HEK293 (cell line): ENCODE data around the gene LYPD5.

Experiments used
- FEZF1 ChIP-seq: fragments of 450-650 bp; formaldehyde crosslinking; IDR thresholded peaks from 2 replicates; pipeline ENCODE4 v1.5.1; 2016; ENCODE audit warnings: missing biosample characterization, missing genetic modification characterization
- HOXA7 ChIP-seq: sonication (generic); formaldehyde crosslinking; IDR thresholded peaks from 2 replicates; pipeline ENCODE4 v1.8.1; 2022; ENCODE audit warnings: missing genetic modification reagents, borderline replicate concordance
- HOXC10 ChIP-seq: sonication (generic); formaldehyde crosslinking; IDR thresholded peaks from 2 replicates; pipeline ENCODE4 v1.8.1; 2023; ENCODE audit warnings: mild to moderate bottlenecking, missing genetic modification reagents
- KLF1 ChIP-seq: fragments of 450-650 bp; formaldehyde crosslinking; IDR thresholded peaks from 2 replicates; pipeline ENCODE4 v1.5.1; 2016; ENCODE audit warnings: missing biosample characterization, missing genetic modification characterization
- KLF7 ChIP-seq: fragments of 450-650 bp; formaldehyde crosslinking; IDR thresholded peaks from 2 replicates; pipeline ENCODE4 v1.5.1; 2016; ENCODE audit warnings: missing biosample characterization, missing genetic modification characterization, borderline replicate concordance
- KLF9 ChIP-seq: fragments of 450-650 bp; formaldehyde crosslinking; IDR thresholded peaks from 2 replicates; pipeline ENCODE4 v1.5.1; 2016; ENCODE audit warnings: missing biosample characterization, missing genetic modification characterization, low read depth
- TCF7L2 ChIP-seq: IDR thresholded peaks from 2 replicates; pipeline ENCODE4 v1.6.1; 2011; ENCODE audit warnings: low read depth, mild to moderate bottlenecking, inconsistent platforms, low read length, moderate library complexity, borderline replicate concordance
- WT1 ChIP-seq: fragments of 450-650 bp; formaldehyde crosslinking; IDR thresholded peaks from 2 replicates; pipeline ENCODE4 v1.5.1; 2016; ENCODE audit warnings: missing biosample characterization, missing genetic modification characterization
- ZBTB20 ChIP-seq: fragments of 450-650 bp; formaldehyde crosslinking; IDR thresholded peaks from 2 replicates; pipeline ENCODE4 v1.5.1; 2016; ENCODE audit warnings: missing biosample characterization, missing genetic modification characterization
- ZFHX2 ChIP-seq: fragments of 450-650 bp; formaldehyde crosslinking; conservative IDR thresholded peaks from 2 replicates; pipeline ENCODE4 v1.5.1; 2016; ENCODE audit warnings: missing biosample characterization, missing genetic modification characterization
- ZFP3 ChIP-seq: fragments of 450-650 bp; formaldehyde crosslinking; IDR thresholded peaks from 2 replicates; pipeline ENCODE4 v1.5.1; 2016; ENCODE audit warnings: low read depth, missing biosample characterization, missing genetic modification characterization
- ZIC2 ChIP-seq: fragments of 450-650 bp; formaldehyde crosslinking; IDR thresholded peaks from 2 replicates; pipeline ENCODE4 v1.5.1; 2016; ENCODE audit warnings: missing biosample characterization, missing genetic modification characterization
- ZNF10 ChIP-seq: fragments of 450-650 bp; formaldehyde crosslinking; IDR thresholded peaks from 2 replicates; pipeline ENCODE4 v1.5.1; 2017; ENCODE audit warnings: missing biosample characterization, missing genetic modification characterization
- ZNF292 ChIP-seq: fragments of 450-650 bp; formaldehyde crosslinking; IDR thresholded peaks from 2 replicates; pipeline ENCODE4 v1.5.1; 2016; ENCODE audit warnings: low read depth, missing biosample characterization, missing genetic modification characterization, borderline replicate concordance
- ZNF341 ChIP-seq: fragments of 450-650 bp; formaldehyde crosslinking; IDR thresholded peaks from 2 replicates; pipeline ENCODE4; 2016; ENCODE audit warnings: low read depth, missing biosample characterization, missing genetic modification characterization
- ZNF350 ChIP-seq: fragments of 450-650 bp; formaldehyde crosslinking; IDR thresholded peaks from 2 replicates; pipeline ENCODE4 v1.5.0; 2017; ENCODE audit warnings: missing biosample characterization, mild to moderate bottlenecking, missing genetic modification characterization
- ZNF391 ChIP-seq: fragments of 450-650 bp; formaldehyde crosslinking; IDR thresholded peaks from 2 replicates; pipeline ENCODE4 v1.5.1; 2016; ENCODE audit warnings: low read depth, missing biosample characterization, missing genetic modification characterization, borderline replicate concordance
- ZNF473 ChIP-seq: fragments of 450-650 bp; formaldehyde crosslinking; IDR thresholded peaks from 2 replicates; pipeline ENCODE4 v1.5.1; 2017; ENCODE audit warnings: missing biosample characterization, missing genetic modification characterization
- ZNF549 ChIP-seq: fragments of 450-650 bp; IDR thresholded peaks from 2 replicates; pipeline ENCODE4 v1.5.1; 2018; ENCODE audit warnings: missing biosample characterization, missing genetic modification characterization, mild to moderate bottlenecking, inconsistent platforms, moderate library complexity
- ZNF561 ChIP-seq: fragments of 450-650 bp; IDR thresholded peaks from 2 replicates; pipeline ENCODE4 v1.5.1; 2018; ENCODE audit warnings: missing biosample characterization, missing genetic modification characterization, borderline replicate concordance
- ZNF571 ChIP-seq: fragments of 450-650 bp; formaldehyde crosslinking; IDR thresholded peaks from 2 replicates; pipeline ENCODE4 v1.5.0; 2017; ENCODE audit warnings: missing biosample characterization, missing genetic modification characterization
- ZNF701 ChIP-seq: fragments of 450-650 bp; formaldehyde crosslinking; IDR thresholded peaks from 2 replicates; pipeline ENCODE4 v1.5.1; 2016; ENCODE audit warnings: missing biosample characterization, missing genetic modification characterization
- ZNF792 ChIP-seq: fragments of 450-650 bp; formaldehyde crosslinking; IDR thresholded peaks from 2 replicates; pipeline ENCODE4 v1.5.1; 2016; ENCODE audit warnings: missing biosample characterization, missing genetic modification characterization
- ZXDB ChIP-seq: fragments of 450-650 bp; formaldehyde crosslinking; IDR thresholded peaks from 2 replicates; pipeline ENCODE4 v1.5.1; 2016; ENCODE audit warnings: missing biosample characterization, missing genetic modification characterization
- TF ChIP-seq, protein P1 (sequence below): fragments of 450-650 bp; formaldehyde crosslinking; IDR thresholded peaks from 2 replicates; pipeline ENCODE4 v1.5.1; 2017; ENCODE audit warnings: missing biosample characterization, mild to moderate bottlenecking, missing genetic modification characterization, moderate library complexity
- TF ChIP-seq, protein P2 (sequence below): fragments of 450-650 bp; formaldehyde crosslinking; IDR thresholded peaks from 2 replicates; pipeline ENCODE4 v1.5.1; 2016; ENCODE audit warnings: missing biosample characterization, missing genetic modification characterization, borderline replicate concordance
- TF ChIP-seq, protein P3 (sequence below): fragments of 450-650 bp; formaldehyde crosslinking; IDR thresholded peaks from 2 replicates; pipeline ENCODE4 v1.5.1; 2016; ENCODE audit warnings: missing biosample characterization, missing genetic modification characterization
- TF ChIP-seq, protein P4 (sequence below): fragments of 450-650 bp; IDR thresholded peaks from 2 replicates; pipeline ENCODE4 v1.5.1; 2018; ENCODE audit warnings: missing biosample characterization, missing genetic modification characterization
- TF ChIP-seq, protein P5 (sequence below): fragments of 450-650 bp; formaldehyde crosslinking; IDR thresholded peaks from 2 replicates; pipeline ENCODE4 v1.5.1; 2017; ENCODE audit warnings: missing biosample characterization, missing genetic modification characterization

Gene LYPD5

DNA sequence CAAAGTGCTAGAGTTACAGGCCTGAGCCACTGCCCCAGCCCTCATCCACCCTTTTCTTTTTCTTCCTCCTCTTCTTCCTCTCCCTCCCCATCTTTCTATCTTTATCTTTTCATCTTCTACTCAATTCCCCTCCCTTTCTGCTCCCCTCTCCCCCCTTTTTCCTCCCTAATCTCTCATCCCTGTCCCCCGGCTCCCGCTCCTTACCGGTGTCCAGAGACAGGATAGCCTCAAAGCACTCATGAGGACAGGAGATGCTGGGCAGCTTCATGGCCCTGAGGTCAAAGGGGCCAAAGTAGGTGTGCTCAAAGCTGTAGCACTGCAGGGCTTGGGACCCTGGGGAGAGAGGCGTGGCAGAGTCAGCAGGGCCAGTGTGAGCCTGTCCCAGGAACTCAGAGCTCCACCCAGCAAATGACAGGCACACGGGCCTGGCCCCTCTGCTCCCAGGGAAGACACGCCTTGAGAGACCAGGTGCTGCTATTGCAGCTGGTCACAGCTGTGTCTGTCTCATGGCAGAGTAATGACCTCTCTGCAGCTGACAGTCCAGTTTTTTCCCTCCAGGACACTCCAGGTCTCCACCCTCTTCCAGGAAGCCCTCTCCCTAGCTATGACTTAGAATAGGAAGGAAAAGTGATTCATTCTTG, 2.6 kb downstream of the LYPD5 start (continued):
- no peak for TF ChIP-seq HOXC10 (CRISPR knock-in tag)
- no peak for TF ChIP-seq ZNF10 (tag by site-specific recombination)
- TF ChIP-seq ZNF341 (tag by site-specific recombination) = no peak
- no peak for TF ChIP-seq ZNF701 (tag by site-specific recombination)
- no peak for TF ChIP-seq ZNF292 (tag by site-specific recombination)
- TF ChIP-seq FEZF1 (tag by site-specific recombination) = no peak
- no peak for TF ChIP-seq ZNF561
- TF ChIP-seq WT1 (tag by site-specific recombination) = peak; percentile 83
- TF ChIP-seq, protein P1, sequence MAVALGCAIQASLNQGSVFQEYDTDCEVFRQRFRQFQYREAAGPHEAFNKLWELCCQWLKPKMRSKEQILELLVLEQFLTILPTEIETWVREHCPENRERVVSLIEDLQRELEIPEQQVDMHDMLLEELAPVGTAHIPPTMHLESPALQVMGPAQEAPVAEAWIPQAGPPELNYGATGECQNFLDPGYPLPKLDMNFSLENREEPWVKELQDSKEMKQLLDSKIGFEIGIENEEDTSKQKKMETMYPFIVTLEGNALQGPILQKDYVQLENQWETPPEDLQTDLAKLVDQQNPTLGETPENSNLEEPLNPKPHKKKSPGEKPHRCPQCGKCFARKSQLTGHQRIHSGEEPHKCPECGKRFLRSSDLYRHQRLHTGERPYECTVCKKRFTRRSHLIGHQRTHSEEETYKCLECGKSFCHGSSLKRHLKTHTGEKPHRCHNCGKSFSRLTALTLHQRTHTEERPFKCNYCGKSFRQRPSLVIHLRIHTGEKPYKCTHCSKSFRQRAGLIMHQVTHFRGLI (tag by site-specific recombination) = no peak
- no peak for TF ChIP-seq ZNF350
- no peak for TF ChIP-seq ZNF571 (tag by site-specific recombination)
- peak; percentile 18 for TF ChIP-seq KLF9 (tag by site-specific recombination)
- TF ChIP-seq ZIC2 (tag by site-specific recombination) = peak; percentile 82
- TF ChIP-seq ZNF549 (tag by site-specific recombination) = no peak
- no peak for TF ChIP-seq ZNF391 (tag by site-specific recombination)
- TF ChIP-seq ZBTB20 = peak; percentile 58; the same call in 1 of the 2 replicates
- TF ChIP-seq ZNF792 (tag by site-specific recombination) = 0 out of 2 replicates have a peak, but pooled peaks have one; percentile 13
- TF ChIP-seq, protein P2, sequence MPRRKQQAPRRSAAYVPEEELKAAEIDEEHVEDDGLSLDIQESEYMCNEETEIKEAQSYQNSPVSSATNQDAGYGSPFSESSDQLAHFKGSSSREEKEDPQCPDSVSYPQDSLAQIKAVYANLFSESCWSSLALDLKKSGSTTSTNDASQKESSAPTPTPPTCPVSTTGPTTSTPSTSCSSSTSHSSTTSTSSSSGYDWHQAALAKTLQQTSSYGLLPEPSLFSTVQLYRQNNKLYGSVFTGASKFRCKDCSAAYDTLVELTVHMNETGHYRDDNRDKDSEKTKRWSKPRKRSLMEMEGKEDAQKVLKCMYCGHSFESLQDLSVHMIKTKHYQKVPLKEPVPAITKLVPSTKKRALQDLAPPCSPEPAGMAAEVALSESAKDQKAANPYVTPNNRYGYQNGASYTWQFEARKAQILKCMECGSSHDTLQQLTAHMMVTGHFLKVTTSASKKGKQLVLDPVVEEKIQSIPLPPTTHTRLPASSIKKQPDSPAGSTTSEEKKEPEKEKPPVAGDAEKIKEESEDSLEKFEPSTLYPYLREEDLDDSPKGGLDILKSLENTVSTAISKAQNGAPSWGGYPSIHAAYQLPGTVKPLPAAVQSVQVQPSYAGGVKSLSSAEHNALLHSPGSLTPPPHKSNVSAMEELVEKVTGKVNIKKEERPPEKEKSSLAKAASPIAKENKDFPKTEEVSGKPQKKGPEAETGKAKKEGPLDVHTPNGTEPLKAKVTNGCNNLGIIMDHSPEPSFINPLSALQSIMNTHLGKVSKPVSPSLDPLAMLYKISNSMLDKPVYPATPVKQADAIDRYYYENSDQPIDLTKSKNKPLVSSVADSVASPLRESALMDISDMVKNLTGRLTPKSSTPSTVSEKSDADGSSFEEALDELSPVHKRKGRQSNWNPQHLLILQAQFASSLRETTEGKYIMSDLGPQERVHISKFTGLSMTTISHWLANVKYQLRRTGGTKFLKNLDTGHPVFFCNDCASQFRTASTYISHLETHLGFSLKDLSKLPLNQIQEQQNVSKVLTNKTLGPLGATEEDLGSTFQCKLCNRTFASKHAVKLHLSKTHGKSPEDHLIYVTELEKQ (tag by site-specific recombination) = no peak
- peak; percentile 57; the same call in 1 of the 2 replicates for TF ChIP-seq KLF7 (tag by site-specific recombination)
- TF ChIP-seq, protein P3, sequence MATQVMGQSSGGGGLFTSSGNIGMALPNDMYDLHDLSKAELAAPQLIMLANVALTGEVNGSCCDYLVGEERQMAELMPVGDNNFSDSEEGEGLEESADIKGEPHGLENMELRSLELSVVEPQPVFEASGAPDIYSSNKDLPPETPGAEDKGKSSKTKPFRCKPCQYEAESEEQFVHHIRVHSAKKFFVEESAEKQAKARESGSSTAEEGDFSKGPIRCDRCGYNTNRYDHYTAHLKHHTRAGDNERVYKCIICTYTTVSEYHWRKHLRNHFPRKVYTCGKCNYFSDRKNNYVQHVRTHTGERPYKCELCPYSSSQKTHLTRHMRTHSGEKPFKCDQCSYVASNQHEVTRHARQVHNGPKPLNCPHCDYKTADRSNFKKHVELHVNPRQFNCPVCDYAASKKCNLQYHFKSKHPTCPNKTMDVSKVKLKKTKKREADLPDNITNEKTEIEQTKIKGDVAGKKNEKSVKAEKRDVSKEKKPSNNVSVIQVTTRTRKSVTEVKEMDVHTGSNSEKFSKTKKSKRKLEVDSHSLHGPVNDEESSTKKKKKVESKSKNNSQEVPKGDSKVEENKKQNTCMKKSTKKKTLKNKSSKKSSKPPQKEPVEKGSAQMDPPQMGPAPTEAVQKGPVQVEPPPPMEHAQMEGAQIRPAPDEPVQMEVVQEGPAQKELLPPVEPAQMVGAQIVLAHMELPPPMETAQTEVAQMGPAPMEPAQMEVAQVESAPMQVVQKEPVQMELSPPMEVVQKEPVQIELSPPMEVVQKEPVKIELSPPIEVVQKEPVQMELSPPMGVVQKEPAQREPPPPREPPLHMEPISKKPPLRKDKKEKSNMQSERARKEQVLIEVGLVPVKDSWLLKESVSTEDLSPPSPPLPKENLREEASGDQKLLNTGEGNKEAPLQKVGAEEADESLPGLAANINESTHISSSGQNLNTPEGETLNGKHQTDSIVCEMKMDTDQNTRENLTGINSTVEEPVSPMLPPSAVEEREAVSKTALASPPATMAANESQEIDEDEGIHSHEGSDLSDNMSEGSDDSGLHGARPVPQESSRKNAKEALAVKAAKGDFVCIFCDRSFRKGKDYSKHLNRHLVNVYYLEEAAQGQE (tag by site-specific recombination) = no peak
- no peak for TF ChIP-seq ZFHX2 (tag by site-specific recombination)
- peak; percentile 87 for TF ChIP-seq KLF1 (tag by site-specific recombination)
- TF ChIP-seq, protein P4, sequence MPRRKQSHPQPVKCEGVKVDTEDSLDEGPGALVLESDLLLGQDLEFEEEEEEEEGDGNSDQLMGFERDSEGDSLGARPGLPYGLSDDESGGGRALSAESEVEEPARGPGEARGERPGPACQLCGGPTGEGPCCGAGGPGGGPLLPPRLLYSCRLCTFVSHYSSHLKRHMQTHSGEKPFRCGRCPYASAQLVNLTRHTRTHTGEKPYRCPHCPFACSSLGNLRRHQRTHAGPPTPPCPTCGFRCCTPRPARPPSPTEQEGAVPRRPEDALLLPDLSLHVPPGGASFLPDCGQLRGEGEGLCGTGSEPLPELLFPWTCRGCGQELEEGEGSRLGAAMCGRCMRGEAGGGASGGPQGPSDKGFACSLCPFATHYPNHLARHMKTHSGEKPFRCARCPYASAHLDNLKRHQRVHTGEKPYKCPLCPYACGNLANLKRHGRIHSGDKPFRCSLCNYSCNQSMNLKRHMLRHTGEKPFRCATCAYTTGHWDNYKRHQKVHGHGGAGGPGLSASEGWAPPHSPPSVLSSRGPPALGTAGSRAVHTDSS = no peak; the same call in none of the 2 replicates
- no peak for TF ChIP-seq TCF7L2
- TF ChIP-seq ZNF473 (tag by site-specific recombination) = no peak
- no peak for TF ChIP-seq ZXDB (tag by site-specific recombination)
- TF ChIP-seq, protein P5, sequence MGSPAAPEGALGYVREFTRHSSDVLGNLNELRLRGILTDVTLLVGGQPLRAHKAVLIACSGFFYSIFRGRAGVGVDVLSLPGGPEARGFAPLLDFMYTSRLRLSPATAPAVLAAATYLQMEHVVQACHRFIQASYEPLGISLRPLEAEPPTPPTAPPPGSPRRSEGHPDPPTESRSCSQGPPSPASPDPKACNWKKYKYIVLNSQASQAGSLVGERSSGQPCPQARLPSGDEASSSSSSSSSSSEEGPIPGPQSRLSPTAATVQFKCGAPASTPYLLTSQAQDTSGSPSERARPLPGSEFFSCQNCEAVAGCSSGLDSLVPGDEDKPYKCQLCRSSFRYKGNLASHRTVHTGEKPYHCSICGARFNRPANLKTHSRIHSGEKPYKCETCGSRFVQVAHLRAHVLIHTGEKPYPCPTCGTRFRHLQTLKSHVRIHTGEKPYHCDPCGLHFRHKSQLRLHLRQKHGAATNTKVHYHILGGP (tag by site-specific recombination) = no peak
- TF ChIP-seq HOXA7 (CRISPR knock-in tag) = no peak
- no peak for TF ChIP-seq ZFP3
